Right lobe of liver (tissue), 6 donors: Measurements from ENCODE around the gene DNER. TPM values are rescaled to one million over a fixed set of nuclear protein-coding genes. Genes with fewer than 3 reads are reported as not detected.
A peak's percentile ranks its signal among the peaks of the same experiment; 100 is the strongest.

Experiments
- ATAC-seq, 4 donors: fragments of 200-7000 bp; cut with Tn5 transposase; one replicate each; pipeline ENCODE4 v1.9.1; 2020; ENCODE audit warnings: mild to moderate bottlenecking in 4 of 4, moderate library complexity in 4 of 4
- DNase-seq, 3 donors: peaks; one replicate each; pipeline ENCODE4 v3.0.0-alpha.2; 2020
- H3K27ac ChIP-seq, 3 donors: fragments of 200-600 bp; one replicate each; pipeline ENCODE4 v1.8.0; 2022
- H3K27me3 ChIP-seq, 2 donors: fragments of 200-600 bp; one replicate each; pipeline ENCODE4 v1.8.0; 2022
- H3K36me3 ChIP-seq, 4 donors: fragments of 200-600 bp; sonication (generic) in 1 of 4; one replicate each; pipeline versions ENCODE4 v1.5.1 to v1.8.0; 2017 to 2022; ENCODE audit warnings: control low read depth in 1 of 4
- H3K4me1 ChIP-seq, 4 donors: fragments of 200-600 bp; sonication (generic) in 1 of 4; one replicate each; pipeline versions ENCODE4 v1.5.1 to v1.8.0; 2017 to 2022; ENCODE audit warnings: control low read depth in 1 of 4
- H3K4me3 ChIP-seq, 3 donors: fragments of 200-600 bp; one replicate each; pipeline ENCODE4 v1.8.0; 2022
- H3K9me3 ChIP-seq, 4 donors: fragments of 200-600 bp; sonication (generic) in 1 of 4; one replicate each; pipeline versions ENCODE4 v1.5.1 to v1.8.0; 2017 to 2022; ENCODE audit warnings: control low read depth in 1 of 4
- CTCF ChIP-seq, 4 donors: fragments of 200-600 bp in 3 of 4; fragments of 450-650 bp in 1 of 4; IDR thresholded peaks; one replicate each; pipeline versions ENCODE4 v1.5.1 to v1.8.0; 2016 to 2022; ENCODE audit warnings: antibody characterized with exemption in 4 of 4, mild to moderate bottlenecking in 2 of 4
- POLR2A ChIP-seq: fragments of 450-650 bp; IDR thresholded peaks from one replicate; pipeline ENCODE4 v1.6.1; 2017; ENCODE audit warnings: antibody characterized with exemption, mild to moderate bottlenecking
- WGBS: methylation state at CpG from one replicate; pipeline ENCODE4 v1.1.6; 2018; ENCODE audit warnings: low coverage, low lambda C conversion rate; ENCODE audit not compliant: insufficient coverage; ENCODE audit errors: missing lambda C conversion rate; 5-methylcytosine and 5-hydroxymethylcytosine counted together
- intact Hi-C, 2 donors: fragments of 100-400 bp; cut with DNase I; formaldehyde crosslinking; loops; one replicate each; pipeline versions ENCODE4 v1.11.2 to v1.14.1; 2022
- total RNA-seq, 6 experiments: library from RNA; depleted of rRNA in 2 of 6; stranded (reverse); fragments of >200 nt in 2 of 6; fragmentation: NEBNext Ultra II Directional in 3 of 6; extraction: Animal tissue kit (Norgen Biotek cat#: 25700) in 3 of 6; gene quantifications; one replicate each; pipeline versions ENCODE4 v1.1.0 to v1.2.4, GENCODE V29; 2016 to 2023
- donor health status: DM: no; HTN: yes; CAD: no.
- donor health status: DM: no; HTN: no; CAD: no.
- donor health status: DM: no; HTN: no; CAD: no.
- donor health status: DM: no; HTN: yes; CAD: no.
- donor health status: DM: no; HTN: yes; CAD: no.

DNER gene
- total RNA-seq, 6 experiments from 2014 or later, result 0.13 TPM; not detected in 5

- H3K36me3 ChIP-seq, result no peaks in the 10 kb centered on the region
- H3K4me3 ChIP-seq, result no peak overlapping the region
- 18% methylated on average over 2 of the region's 2 CpGs for WGBS
- peak; percentile 27 to 40 (median 37) for TF ChIP-seq CTCF (IDR thresholded peaks at IDR 0.05)
- TF ChIP-seq POLR2A, result no peak
- peak in 2 of 4 donors; percentile 18 to 25 for ATAC-seq
- H3K27ac ChIP-seq, result no peak overlapping the region
- H3K27me3 ChIP-seq, result no peaks in the 10 kb centered on the region
- intact Hi-C loops, result no loop called here
- H3K4me1 ChIP-seq, result no peaks in the 10 kb centered on the region
- peaks cover 0 to 3% (median 0%) of the 10 kb centered on the region in 4 donors for H3K9me3 ChIP-seq
- DNase-seq, result no peak
Measured at GRCh38 chr2:229431327-229431954, 282.9 kb downstream of the DNER start.

GRCh38 chr2:229429589-229429988 is 284.8 kb downstream of the DNER start:
- intact Hi-C loops, result no loop called here
- no peak overlapping the region for H3K27ac ChIP-seq
- no peaks in the 10 kb centered on the region for H3K27me3 ChIP-seq
- no peaks in the 10 kb centered on the region for H3K4me1 ChIP-seq
- TF ChIP-seq CTCF (IDR thresholded peaks at IDR 0.05) (no peak), POLR2A (no peak)
- 50% methylated on average over 4 of the region's 5 CpGs for WGBS
- H3K4me3 ChIP-seq, result no peak overlapping the region
- H3K9me3 ChIP-seq, result no peaks in the 10 kb centered on the region
- no peaks in the 10 kb centered on the region for H3K36me3 ChIP-seq
- DNase-seq, result no peak
- ATAC-seq, result no peak

GRCh38 chr2:229426464-229426863 is 287.9 kb downstream of the DNER start:
- intact Hi-C loops, result no loop called here
- WGBS, result 44% methylated on average over 6 of the region's 6 CpGs

GRCh38 chr2:229425598-229425997 is 288.8 kb downstream of the DNER start:
- Histone ChIP-seq H3K9me3 (no peaks in the 10 kb centered on the region), H3K27me3 (no peaks in the 10 kb centered on the region), H3K36me3 (no peaks in the 10 kb centered on the region), H3K4me1 (no peaks in the 10 kb centered on the region), H3K4me3 (no peak overlapping the region), H3K27ac (no peak overlapping the region)
- WGBS, result 42% methylated on average over 6 of the region's 9 CpGs
- no peak for ATAC-seq
- TF ChIP-seq POLR2A (no peak), CTCF (IDR thresholded peaks at IDR 0.05) (no peak)
- intact Hi-C loops, result no loop called here
- DNase-seq, result no peak

More at GRCh38 chr2:229426464-229426863, 287.9 kb downstream of the DNER start:
- Histone ChIP-seq H3K36me3 (no peaks in the 10 kb centered on the region), H3K27ac (no peak overlapping the region), H3K4me1 (no peaks in the 10 kb centered on the region), H3K9me3 (no peaks in the 10 kb centered on the region), H3K4me3 (no peak overlapping the region), H3K27me3 (no peaks in the 10 kb centered on the region)
- ATAC-seq, result no peak
- no peak for TF ChIP-seq CTCF (IDR thresholded peaks at IDR 0.05)
- TF ChIP-seq POLR2A, result no peak
- no peak for DNase-seq
